Fibroblast of the aortic adventitia (primary cell): ENCODE data around the gene ZNF684. TPM values are rescaled to one million over a fixed set of nuclear protein-coding genes. Genes with fewer than 3 reads are reported as not detected.
A peak's percentile ranks its signal among the peaks of the same experiment; 100 is the strongest.
"Not testable (repeated sequence)": the region's sequence is repeated elsewhere in the genome, so short reads cannot be mapped to it uniquely, and the experiment has no call there.

Experiments
- DNase-seq: peaks from one replicate; pipeline ENCODE4 v3.0.0-alpha.2; 2010; ENCODE audit warnings: low read depth
- H3K4me3 ChIP-seq: 2 replicates; pipeline ENCODE4 v1.5.1; 2011; ENCODE audit warnings: low read depth, mild to moderate bottlenecking, control low read depth, low read length, moderate library complexity
- total RNA-seq: library from RNA; depleted of rRNA; stranded (reverse); fragments of >200 nt; gene quantifications from 2 replicates; pipeline ENCODE4 v1.2.3, GENCODE V29; 2012; ENCODE audit warnings: low replicate concordance
- TF ChIP-seq, protein P1 (sequence below): IDR thresholded peaks from 2 replicates; pipeline ENCODE4 v1.5.1; 2011; ENCODE audit warnings: mild to moderate bottlenecking, low read length, control low read depth, inconsistent platforms; ENCODE audit not compliant: insufficient read depth

The ZNF684 gene
- total RNA-seq, result 5.6 and 7.0 TPM in 2 replicates

- TF ChIP-seq, protein P1, sequence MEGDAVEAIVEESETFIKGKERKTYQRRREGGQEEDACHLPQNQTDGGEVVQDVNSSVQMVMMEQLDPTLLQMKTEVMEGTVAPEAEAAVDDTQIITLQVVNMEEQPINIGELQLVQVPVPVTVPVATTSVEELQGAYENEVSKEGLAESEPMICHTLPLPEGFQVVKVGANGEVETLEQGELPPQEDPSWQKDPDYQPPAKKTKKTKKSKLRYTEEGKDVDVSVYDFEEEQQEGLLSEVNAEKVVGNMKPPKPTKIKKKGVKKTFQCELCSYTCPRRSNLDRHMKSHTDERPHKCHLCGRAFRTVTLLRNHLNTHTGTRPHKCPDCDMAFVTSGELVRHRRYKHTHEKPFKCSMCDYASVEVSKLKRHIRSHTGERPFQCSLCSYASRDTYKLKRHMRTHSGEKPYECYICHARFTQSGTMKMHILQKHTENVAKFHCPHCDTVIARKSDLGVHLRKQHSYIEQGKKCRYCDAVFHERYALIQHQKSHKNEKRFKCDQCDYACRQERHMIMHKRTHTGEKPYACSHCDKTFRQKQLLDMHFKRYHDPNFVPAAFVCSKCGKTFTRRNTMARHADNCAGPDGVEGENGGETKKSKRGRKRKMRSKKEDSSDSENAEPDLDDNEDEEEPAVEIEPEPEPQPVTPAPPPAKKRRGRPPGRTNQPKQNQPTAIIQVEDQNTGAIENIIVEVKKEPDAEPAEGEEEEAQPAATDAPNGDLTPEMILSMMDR, result no peak
- DNase-seq, result peak; percentile 92
- H3K4me3 ChIP-seq, result peak within 1 kb of the TSS; percentile 95
Measured at GRCh38 chr1:40531381-40532061, at the start of gene ZNF684. Gene ZNF684, plus strand, starts transcription at chr1:40531637. Its CDS starts 1,530 bp downstream, at chr1:40533167.

DNA sequence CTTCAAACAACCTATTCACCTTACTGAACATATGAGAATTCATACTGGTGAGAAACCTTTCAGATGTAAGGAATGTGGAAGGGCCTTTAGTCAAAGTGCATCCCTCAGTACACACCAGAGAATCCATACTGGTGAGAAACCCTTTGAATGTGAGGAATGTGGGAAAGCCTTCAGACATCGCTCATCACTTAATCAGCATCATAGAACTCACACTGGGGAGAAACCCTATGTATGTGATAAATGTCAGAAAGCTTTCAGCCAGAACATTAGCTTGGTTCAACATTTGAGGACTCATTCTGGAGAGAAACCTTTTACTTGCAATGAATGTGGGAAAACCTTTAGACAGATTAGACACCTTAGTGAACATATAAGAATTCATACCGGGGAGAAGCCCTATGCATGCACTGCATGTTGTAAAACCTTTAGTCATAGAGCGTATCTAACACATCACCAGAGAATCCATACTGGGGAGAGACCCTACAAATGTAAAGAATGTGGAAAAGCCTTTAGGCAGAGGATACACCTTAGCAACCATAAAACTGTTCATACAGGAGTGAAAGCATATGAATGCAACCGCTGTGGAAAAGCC, 36.0 kb upstream of the ZNF684 start:
- TF ChIP-seq, protein P1, result no peak
- no peak overlapping the region for H3K4me3 ChIP-seq
- DNase-seq, result no peak

DNA sequence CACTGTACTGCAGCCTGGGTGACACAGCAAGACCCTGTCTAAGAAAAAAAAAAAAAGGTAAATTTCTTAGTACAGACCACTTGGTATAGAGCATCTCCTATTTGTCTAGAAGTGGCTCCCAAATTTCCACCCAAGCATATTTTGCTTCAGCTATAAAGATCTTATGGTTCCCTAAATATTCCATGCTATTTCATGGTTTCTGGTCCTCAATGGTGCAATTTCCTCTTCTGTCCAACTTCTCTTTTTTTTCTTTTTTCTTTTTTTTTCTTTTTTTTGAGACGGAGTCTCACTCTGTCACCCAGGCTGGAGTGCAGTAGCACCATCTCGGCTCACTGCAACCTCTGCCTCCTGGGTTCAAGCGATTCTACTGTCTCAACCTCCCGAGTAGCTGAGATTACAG, 28.8 kb upstream of the ZNF684 start:
- H3K4me3 ChIP-seq, DNase-seq: not testable (repeated sequence)

DNA sequence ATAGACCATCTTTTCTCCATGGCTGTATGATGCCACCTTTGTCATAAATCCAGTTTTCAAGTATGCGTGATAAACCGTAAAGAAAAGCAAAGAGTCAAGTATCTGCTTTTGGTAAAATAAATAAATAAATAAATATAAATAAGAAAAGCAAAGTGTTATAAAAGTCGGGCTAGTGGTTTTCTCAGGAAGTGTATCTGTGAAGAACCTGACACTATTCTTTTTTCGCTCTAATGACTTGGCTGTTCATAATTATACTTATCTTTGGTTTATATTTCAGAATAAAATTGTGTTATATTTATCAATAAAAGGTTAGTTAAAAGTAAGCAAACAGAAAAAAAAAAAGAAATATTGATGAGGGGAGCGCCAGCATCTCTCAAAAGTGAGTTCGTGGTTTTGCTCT, 23.5 kb upstream of the ZNF684 start:
- peak overlapping the region; percentile 84 for H3K4me3 ChIP-seq
- peak; percentile 2 for DNase-seq
- TF ChIP-seq, protein P1, result no peak

DNA sequence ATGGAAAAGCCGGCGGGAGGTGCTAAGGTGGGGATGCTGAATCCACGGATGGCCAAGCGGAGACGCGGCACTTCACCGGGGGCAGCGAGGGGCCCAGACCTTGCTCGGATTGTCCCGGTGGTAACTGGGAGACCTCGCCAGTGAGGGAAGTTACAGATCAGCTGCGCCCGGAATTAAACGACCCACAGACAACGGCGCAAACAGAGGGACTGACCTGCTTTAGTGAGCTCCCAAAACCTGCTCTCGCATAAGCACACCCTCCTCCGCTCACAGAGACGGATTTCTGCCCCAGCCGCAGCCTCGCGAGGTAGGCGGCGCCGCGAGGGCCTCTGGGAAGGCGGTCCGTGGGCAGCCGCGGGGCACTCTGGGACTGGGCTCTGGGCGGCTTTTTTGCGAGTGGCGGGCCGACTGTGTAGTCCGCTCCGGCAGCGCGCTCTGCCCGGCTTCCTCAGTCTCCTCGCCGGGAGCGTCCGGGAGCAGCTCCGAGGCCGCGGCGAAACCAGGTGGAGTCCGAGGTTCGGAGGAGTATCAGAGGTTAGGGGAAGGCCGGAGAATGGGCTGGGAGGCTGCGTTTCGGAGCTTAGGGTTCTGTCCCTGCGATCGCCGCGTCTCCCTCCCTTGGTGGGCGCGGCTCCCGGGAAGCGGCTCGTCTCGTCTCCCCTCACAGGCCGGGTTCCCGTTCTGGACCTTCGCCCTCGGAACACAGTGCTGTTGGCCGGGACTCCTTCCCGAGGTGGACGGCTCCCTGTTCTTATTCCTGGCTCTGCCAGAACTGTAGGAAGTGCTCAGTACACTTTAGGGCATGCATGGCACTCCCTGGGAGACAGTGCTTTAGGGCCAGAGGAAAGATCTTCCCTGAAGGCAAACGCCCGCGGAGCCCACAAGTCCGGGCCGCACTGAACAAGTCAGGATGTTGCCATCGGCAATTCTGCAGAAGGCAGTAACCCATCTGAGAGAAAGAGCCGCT, 22.8 kb upstream of the ZNF684 start, which contains the start of gene EXO5:
Gene EXO5, plus strand, starts transcription at position 393 of the 967 bp plus-strand sequence. CDS start 5,778 bp downstream, outside the sequence.
- DNase-seq, result peak; percentile 69
- TF ChIP-seq, protein P1, result no peak
- peak within 1 kb of the TSS; percentile 84 for H3K4me3 ChIP-seq

DNA sequence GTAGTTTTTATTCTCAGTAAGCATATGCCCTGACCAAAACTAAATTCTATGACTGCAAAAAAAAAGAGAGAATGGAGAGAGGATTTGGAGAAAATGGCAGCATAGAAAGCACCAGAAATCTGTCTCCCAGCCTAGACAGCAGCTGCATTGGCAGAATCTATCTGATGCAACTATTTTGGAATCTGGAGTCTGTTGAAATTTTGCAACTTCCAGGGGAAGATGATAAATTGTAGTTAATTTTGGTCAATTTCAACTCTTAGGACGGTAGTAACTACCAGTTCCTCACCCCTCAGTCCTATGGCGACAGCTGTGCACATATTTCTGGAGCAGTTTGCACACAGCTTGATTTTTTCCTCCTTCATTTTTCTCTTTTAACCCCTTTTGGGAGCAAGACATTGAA, 11.9 kb upstream of the ZNF684 start:
- TF ChIP-seq, protein P1, result no peak
- peak; percentile 3 for DNase-seq

More for the DNA sequence above, 11.9 kb upstream of the ZNF684 start:
- no peak overlapping the region for H3K4me3 ChIP-seq
